ENCODE measurements around the gene SDF4. TPM values are rescaled to one million over a fixed set of nuclear protein-coding genes. Genes with fewer than 3 reads are reported as not detected.

SDF4 gene
- total and polyA plus RNA-seq, 11 donors: 102 to 212 (median 120) TPM

DNA sequence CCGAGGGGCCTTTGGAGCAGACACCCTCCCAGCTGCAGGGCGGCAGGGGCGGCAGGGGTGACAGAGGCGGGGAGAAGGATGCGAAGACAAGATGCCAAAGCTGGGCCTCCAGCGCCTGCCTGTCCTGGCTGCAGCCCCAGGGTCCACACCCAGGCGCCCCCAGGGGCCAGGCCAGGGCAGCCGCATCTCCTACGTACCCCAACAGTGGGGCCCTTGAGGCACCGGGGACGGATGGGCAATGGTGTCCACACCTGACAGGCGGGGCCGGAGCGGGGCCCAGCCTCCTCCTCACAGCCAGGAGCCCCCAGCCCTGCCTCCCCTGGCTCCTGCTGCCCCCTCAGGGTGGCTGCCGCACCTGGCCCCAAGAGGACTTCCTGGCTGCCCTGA lies 7.4 kb upstream of the SDF4 start:
- DNase-seq (no peak), ATAC-seq (no peak)
- intact Hi-C loops (cut with DNase I): loop anchor here in 1 of 10 donors (10.0 kb wide), 1 partner anchor 114 kb away; no protein-coding TSS in a partner anchor
- H3K36me3 ChIP-seq: peaks cover 0 to 6% (median 0%) of the 10 kb centered on the region in 9 donors
- H3K4me1 ChIP-seq: peaks cover 0 to 19% (median 5%) of the 10 kb centered on the region in 12 donors
- H3K27me3 ChIP-seq: peaks cover 12 to 48% (median 20%) of the 10 kb centered on the region in 9 donors
- no peaks in the 10 kb centered on the region for H3K9me3 ChIP-seq
- no peak for TF ChIP-seq POLR2A (IDR thresholded peaks at IDR 0.05)
- TF ChIP-seq CTCF (IDR thresholded peaks at IDR 0.05): no peak
- WGBS, 4 donors: 58 to 78% (median 62%) methylated on average over 1 to 15 of the region's 15 CpGs
- H3K4me3 ChIP-seq: no peak overlapping the region
- H3K27ac ChIP-seq: no peak overlapping the region

- Histone ChIP-seq H3K27me3 (peaks cover 12 to 44% (median 17%) of the 10 kb centered on the region in 9 donors), H3K4me3 (no peak overlapping the region), H3K27ac (no peak overlapping the region), H3K4me1 (peaks cover 0 to 14% (median 5%) of the 10 kb centered on the region in 12 donors), H3K36me3 (peaks cover 0 to 11% (median 0%) of the 10 kb centered on the region in 9 donors), H3K9me3 (no peaks in the 10 kb centered on the region)
- TF ChIP-seq CTCF (IDR thresholded peaks at IDR 0.05): no peak
- no peak for TF ChIP-seq POLR2A (IDR thresholded peaks at IDR 0.05)
- intact Hi-C loops (cut with DNase I): loop anchor here in 1 of 10 donors (10.0 kb wide), 1 partner anchor 114 kb away; no protein-coding TSS in a partner anchor
- DNase-seq (no peak), ATAC-seq (no peak)
- WGBS, 4 donors: 64 to 93% (median 66%) methylated on average over 3 to 19 of the region's 19 CpGs
These were observed 6.9 kb upstream of the SDF4 start for GRCh38 chr1:1238702-1239178.

DNA sequence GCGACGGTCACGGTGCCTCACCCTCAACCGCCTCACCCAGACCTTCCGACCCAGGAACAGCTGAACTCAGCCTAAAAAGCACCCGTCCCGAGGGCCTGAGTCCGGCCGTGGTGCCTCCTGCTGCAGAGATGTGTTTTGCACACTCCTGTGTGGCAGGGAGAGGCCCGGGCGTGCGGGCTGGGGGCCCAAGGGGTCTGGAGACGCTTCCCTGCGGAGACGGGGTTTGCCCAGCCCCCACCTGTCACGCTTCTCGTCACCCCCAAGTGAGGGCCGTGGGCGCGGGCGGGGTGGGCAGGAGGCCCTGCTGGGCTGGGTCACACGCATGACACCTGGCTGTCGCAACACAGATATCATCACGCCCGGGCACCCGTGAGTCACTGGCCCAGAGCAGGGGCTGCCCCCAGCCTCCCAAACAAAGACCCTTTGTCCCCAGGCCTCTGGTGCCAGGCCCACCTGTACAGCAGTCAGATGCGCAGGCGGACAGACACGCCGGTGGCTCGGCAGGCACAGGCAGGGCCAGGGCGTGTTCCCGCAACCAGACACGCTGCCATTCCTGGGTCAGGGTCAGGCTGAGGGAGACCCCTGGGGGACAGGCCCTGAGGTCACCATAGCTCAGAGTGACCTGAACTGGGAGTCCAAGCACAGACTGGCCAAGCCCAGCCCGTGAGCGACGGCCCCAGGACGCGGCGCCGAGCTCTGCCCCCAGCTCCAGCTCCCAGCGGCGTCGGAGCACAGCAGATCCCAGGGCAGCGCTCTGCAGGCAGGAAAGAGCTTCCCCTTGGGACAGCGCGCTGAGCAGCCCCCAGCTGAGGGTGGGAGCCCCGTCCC lies 6.3 kb upstream of the SDF4 start:
- intact Hi-C loops (cut with DNase I): loop anchor here in 1 of 10 donors (10.0 kb wide), 1 partner anchor 113 kb away; no protein-coding TSS in a partner anchor
- WGBS, 4 donors: 46 to 58% (median 52%) methylated on average over 13 to 48 of the region's 48 CpGs
- peaks cover 0 to 12% (median 0%) of the 10 kb centered on the region in 9 donors for H3K36me3 ChIP-seq

More for the DNA sequence above, 6.3 kb upstream of the SDF4 start:
- ATAC-seq (no peak), DNase-seq (no peak)
- Histone ChIP-seq H3K9me3 (no peaks in the 10 kb centered on the region), H3K27me3 (peaks cover 12 to 44% (median 17%) of the 10 kb centered on the region in 9 donors), H3K27ac (no peak overlapping the region), H3K4me3 (peak overlapping the region in 1 of 12 donors; percentile 4), H3K4me1 (peaks cover 0 to 20% (median 8%) of the 10 kb centered on the region in 12 donors)
- TF ChIP-seq POLR2A (IDR thresholded peaks at IDR 0.05) (no peak), CTCF (IDR thresholded peaks at IDR 0.05) (no peak)

Measured in heart left ventricle (tissue), 16 donors.